HL-60/S4 (cell line): ENCODE measurements around the gene MAPT.

ENCODE experiments used
- in situ Hi-C: fragments of 300-500 bp; cut with MboI; formaldehyde crosslinking; loops from 2 replicates; pipeline ENCODE4 v1.14.3; 2022; ENCODE audit warnings: low sequenced_read_pairs

Gene MAPT

DNA sequence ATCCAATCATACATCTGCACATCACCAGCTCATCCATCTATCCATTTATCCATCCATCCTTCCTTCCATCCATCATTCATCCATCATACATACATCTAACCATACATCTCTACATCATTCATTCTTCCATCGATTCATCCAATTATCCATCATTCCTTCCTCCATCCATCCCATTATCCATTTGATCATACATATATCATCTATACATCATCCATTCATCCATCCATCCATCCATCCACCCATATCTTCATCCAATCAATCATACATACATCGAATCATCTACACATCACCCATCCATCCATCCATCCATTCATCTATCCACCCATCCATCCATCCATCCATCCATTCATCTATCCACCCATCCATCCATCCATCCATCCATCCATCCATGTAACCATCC, 75.4 kb downstream of the MAPT start:
- in situ Hi-C loops = no loop called here

DNA sequence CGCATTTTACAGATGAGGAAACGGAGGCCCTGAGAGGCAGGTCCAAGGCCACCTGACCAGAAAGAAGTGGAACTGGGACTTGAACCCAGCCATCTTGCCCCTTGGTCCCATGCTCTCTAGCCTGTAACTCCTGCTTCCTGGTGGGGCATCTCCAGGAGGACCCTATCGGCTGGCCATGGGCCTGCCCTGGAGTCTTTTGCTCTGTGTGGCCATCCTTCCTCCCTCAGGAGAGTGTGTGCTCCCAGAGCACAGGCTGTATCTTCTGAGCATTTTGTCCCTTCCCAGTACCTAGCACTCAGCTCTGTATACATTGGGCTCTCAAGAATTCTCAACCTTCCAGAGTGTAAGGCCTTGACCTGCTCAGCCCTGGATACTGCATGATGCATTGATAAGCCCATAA, 76.3 kb downstream of the MAPT start:
- in situ Hi-C loops = no loop called here

DNA sequence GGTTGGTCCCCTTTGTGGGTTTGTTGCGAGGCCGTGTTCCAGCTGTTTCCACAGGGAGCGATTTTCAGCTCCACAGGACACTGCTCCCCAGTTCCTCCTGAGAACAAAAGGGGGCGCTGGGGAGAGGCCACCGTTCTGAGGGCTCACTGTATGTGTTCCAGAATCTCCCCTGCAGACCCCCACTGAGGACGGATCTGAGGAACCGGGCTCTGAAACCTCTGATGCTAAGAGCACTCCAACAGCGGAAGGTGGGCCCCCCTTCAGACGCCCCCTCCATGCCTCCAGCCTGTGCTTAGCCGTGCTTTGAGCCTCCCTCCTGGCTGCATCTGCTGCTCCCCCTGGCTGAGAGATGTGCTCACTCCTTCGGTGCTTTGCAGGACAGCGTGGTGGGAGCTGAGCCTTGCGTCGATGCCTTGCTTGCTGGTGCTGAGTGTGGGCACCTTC, 77.4 kb downstream of the MAPT start:
- in situ Hi-C loops = no loop called here

GRCh38 chr17:45972531-45972930, 78.2 kb downstream of the MAPT start:
- in situ Hi-C loops = no loop called here

GRCh38 chr17:45973099-45973780, 78.9 kb downstream of the MAPT start:
- in situ Hi-C loops = no loop called here

DNA sequence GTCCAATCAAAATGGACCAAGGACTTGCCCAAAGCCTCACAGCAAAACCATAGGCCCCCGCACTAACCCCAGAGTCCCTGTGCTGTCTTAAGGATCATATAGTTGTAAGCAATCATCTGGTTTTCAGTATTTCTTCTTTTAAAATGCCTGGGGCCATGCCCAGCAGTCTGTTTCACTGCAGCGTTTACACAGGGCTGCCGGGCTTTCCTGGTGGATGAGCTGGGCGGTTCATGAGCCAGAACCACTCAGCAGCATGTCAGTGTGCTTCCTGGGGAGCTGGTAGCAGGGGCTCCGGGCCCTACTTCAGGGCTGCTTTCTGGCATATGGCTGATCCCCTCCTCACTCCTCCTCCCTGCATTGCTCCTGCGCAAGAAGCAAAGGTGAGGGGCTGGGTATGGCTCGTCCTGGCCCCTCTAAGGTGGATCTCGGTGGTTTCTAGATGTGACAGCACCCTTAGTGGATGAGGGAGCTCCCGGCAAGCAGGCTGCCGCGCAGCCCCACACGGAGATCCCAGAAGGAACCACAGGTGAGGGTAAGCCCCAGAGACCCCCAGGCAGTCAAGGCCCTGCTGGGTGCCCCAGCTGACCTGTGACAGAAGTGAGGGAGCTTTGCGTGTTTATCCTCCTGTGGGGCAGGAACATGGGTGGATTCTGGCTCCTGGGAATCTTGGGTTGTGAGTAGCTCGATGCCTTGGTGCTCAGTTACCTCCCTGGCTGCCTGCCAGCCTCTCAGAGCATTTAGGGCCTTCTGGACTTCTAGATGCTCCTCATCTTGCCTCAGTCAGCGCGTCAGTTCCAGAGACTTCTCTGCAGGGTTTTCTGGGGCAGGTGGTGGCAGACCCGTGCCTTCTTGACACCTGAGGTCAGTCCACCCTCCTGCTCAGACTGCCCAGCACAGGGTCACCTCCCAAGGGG, 79.8 kb downstream of the MAPT start:
- in situ Hi-C loops = no loop called here

- in situ Hi-C loops = no loop called here
Observed at GRCh38 chr17:45974916-45975630, 80.7 kb downstream of the MAPT start.

GRCh38 chr17:45975640-45976295, 81.4 kb downstream of the MAPT start:
- in situ Hi-C loops = no loop called here

GRCh38 chr17:45976391-45976754, 82.0 kb downstream of the MAPT start:
- in situ Hi-C loops = no loop called here

GRCh38 chr17:45976755-45977505, 82.6 kb downstream of the MAPT start:
- in situ Hi-C loops = no loop called here

DNA sequence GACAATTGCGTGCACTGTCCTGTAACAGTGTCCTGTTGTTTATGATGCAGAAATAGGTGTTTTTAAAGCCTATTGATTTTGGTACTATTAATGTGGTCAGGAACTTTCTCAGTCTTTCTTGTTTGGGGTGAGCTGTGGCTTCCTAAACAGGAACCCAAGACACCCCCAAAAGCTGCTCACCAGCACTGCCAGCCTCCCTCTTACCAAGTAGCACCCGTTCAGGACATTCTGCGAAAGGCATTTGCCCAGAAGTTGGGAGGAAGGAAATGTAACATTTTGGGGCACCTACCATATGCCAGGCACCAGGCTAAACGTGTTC, 83.1 kb downstream of the MAPT start:
- in situ Hi-C loops = no loop called here

- in situ Hi-C loops = no loop called here
Observed at GRCh38 chr17:45977976-45978626, 83.7 kb downstream of the MAPT start.

DNA sequence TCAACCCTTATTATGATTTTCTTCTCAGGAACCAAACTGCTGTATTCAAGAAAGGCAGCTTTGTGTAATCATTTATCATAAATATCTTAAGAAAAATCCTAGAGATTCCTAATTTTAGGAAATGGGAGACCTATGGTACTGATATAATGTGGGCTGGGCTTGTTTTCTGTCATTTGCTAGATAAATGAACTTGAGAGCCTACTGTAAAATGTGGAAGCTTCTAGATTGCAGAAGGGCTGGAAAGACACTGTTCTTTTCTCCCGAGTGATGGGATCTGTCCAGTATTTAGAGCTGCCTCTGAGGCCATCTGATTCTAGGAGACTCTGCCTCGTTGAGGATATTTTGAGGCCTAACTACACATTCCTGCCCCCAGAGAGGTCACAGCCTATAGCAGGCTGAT, 84.8 kb downstream of the MAPT start:
- in situ Hi-C loops = no loop called here

- in situ Hi-C loops = no loop called here
Observed at GRCh38 chr17:45980855-45981254, 86.5 kb downstream of the MAPT start.

DNA sequence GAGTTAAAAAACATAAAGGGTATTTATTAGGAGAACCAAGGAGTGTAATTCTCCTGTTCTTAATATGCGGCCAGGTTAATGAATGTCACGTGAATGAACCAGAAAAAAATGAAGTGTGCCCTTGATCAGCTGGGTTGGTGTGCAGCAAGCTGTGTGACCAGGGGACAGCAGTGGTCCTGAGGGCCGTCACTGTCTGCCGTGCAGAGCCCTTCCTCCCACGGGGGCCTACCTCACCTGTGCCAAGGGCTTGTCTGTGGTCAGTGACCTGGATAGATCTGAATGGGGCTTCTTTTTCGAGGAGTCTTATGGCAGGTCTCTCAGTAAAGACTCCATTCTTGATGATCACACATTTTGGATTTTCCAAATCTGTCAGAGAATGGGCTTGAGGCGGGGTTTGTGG, 87.0 kb downstream of the MAPT start:
- in situ Hi-C loops = no loop called here

DNA sequence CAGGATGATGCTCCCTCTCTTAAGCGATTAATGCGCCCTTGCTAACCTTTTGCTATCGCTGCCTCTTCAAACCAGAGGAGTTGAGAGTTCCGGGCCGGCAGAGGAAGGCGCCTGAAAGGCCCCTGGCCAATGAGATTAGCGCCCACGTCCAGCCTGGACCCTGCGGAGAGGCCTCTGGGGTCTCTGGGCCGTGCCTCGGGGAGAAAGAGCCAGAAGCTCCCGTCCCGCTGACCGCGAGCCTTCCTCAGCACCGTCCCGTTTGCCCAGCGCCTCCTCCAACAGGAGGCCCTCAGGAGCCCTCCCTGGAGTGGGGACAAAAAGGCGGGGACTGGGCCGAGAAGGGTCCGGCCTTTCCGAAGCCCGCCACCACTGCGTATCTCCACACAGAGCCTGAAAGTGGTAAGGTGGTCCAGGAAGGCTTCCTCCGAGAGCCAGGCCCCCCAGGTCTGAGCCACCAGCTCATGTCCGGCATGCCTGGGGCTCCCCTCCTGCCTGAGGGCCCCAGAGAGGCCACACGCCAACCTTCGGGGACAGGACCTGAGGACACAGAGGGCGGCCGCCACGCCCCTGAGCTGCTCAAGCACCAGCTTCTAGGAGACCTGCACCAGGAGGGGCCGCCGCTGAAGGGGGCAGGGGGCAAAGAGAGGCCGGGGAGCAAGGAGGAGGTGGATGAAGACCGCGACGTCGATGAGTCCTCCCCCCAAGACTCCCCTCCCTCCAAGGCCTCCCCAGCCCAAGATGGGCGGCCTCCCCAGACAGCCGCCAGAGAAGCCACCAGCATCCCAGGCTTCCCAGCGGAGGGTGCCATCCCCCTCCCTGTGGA, 88.6 kb downstream of the MAPT start:
- in situ Hi-C loops = no loop called here

GRCh38 chr17:45983614-45984310, 89.4 kb downstream of the MAPT start:
- in situ Hi-C loops = no loop called here

- in situ Hi-C loops = no loop called here
Observed at GRCh38 chr17:45984368-45984767, 90.0 kb downstream of the MAPT start.

DNA sequence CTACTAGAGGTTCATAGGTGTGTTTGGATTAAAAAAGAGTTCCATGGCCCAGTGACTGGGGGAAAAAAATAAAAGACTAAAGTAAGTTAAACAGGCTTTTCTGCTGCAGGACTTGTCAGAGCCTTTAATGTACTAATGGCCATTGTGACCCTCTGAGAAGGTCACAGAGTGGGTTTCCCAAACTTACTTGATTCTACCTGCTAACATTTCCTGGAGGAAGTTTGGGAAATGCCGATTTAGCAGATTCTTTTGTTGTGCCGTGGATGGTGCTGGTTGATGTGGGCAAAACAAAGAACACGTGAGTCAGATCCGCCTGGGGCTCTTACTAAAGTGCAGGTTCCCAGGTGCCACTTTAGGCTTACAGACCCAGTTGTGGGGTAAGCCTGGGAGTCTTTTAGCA, 91.1 kb downstream of the MAPT start:
- in situ Hi-C loops = no loop called here
